AG08395 (cell line): ENCODE measurements around the gene SLC6A9.
A peak's percentile ranks its signal among the peaks of the same experiment; 100 is the strongest.

Source experiments
- DNase-seq: peaks from one replicate; pipeline ENCODE4 v3.0.0; 2012; ENCODE audit warnings: mixed read lengths, low spot score

The SLC6A9 gene

GRCh38 chr1:43983253-43983899 lies 47.9 kb downstream of the SLC6A9 start:
- DNase-seq, result no peak

- no peak for DNase-seq
These were observed 48.5 kb downstream of the SLC6A9 start for GRCh38 chr1:43982808-43983207.

GRCh38 chr1:43982241-43982640 lies 49.0 kb downstream of the SLC6A9 start:
- DNase-seq, result no peak

GRCh38 chr1:43981636-43982035 lies 49.6 kb downstream of the SLC6A9 start:
- DNase-seq, result no peak

GRCh38 chr1:43981135-43981491 lies 50.1 kb downstream of the SLC6A9 start:
- no peak for DNase-seq

- peak; percentile 15 for DNase-seq
These were observed 50.8 kb downstream of the SLC6A9 start for GRCh38 chr1:43980255-43981134.

GRCh38 chr1:43979528-43980254 lies 51.6 kb downstream of the SLC6A9 start:
- peak; percentile 57 for DNase-seq

GRCh38 chr1:43979261-43979527 lies 52.1 kb downstream of the SLC6A9 start:
- DNase-seq, result no peak

- DNase-seq, result peak; percentile 76
These were observed 52.6 kb downstream of the SLC6A9 start, which contains the start of gene B4GALT2 for GRCh38 chr1:43978551-43979260. Gene B4GALT2 (plus strand): TSS chr1:43979210. CDS start chr1:43981161, 1,951 bp downstream.

GRCh38 chr1:43978264-43978550 lies 53.1 kb downstream of the SLC6A9 start:
- DNase-seq, result no peak

- DNase-seq, result no peak
These were observed 53.6 kb downstream of the SLC6A9 start for GRCh38 chr1:43977376-43978263.

GRCh38 chr1:43976890-43977289 lies 54.4 kb downstream of the SLC6A9 start:
- no peak for DNase-seq

GRCh38 chr1:43976045-43976444 lies 55.2 kb downstream of the SLC6A9 start:
- DNase-seq, result no peak

GRCh38 chr1:43975249-43975961 lies 55.9 kb downstream of the SLC6A9 start:
- peak; percentile 38 for DNase-seq

- peak; percentile 97 for DNase-seq
These were observed 56.6 kb downstream of the SLC6A9 start, which contains the start of gene ATP6V0B for GRCh38 chr1:43974443-43975248. Gene ATP6V0B (plus strand): TSS chr1:43974960. CDS start chr1:43975041, 81 bp downstream.

GRCh38 chr1:43973981-43974442 lies 57.2 kb downstream of the SLC6A9 start:
- no peak for DNase-seq

- no peak for DNase-seq
These were observed 59.8 kb downstream of the SLC6A9 start for GRCh38 chr1:43971336-43971980.

- no peak for DNase-seq
These were observed 60.4 kb downstream of the SLC6A9 start for GRCh38 chr1:43970911-43971310.

GRCh38 chr1:43970502-43970901 lies 60.8 kb downstream of the SLC6A9 start:
- DNase-seq, result no peak
